MM.1S (cell line): ENCODE data around the gene JADE2.

Experiments
- CTCF ChIP-seq: fragments of 300-600 bp; sonication (generic); IDR thresholded peaks from 2 replicates; pipeline ENCODE4 v1.5.1; 2016; ENCODE audit warnings: antibody characterized with exemption, low read length, mixed read lengths
- EZH2 ChIP-seq: fragments of 300-600 bp; sonication (generic); optimal IDR thresholded peaks from 2 replicates; pipeline ENCODE3; 2017; ENCODE audit warnings: low read depth, mild to moderate bottlenecking, antibody characterized with exemption, low read length, mixed read lengths
- EZH2phosphoT487 ChIP-seq: fragments of 300-600 bp; sonication (generic); IDR thresholded peaks from 2 replicates; pipeline ENCODE4 v1.6.1; 2018; ENCODE audit warnings: antibody characterized with exemption, low read length

- no peak for TF ChIP-seq CTCF
- TF ChIP-seq EZH2 = no peak
- TF ChIP-seq EZH2phosphoT487 = no peak
Measured at GRCh38 chr5:134515801-134516200, 9.7 kb upstream of the JADE2 start.
